ENCODE results near the gene EXOC3L1.

The EXOC3L1 gene

DNA sequence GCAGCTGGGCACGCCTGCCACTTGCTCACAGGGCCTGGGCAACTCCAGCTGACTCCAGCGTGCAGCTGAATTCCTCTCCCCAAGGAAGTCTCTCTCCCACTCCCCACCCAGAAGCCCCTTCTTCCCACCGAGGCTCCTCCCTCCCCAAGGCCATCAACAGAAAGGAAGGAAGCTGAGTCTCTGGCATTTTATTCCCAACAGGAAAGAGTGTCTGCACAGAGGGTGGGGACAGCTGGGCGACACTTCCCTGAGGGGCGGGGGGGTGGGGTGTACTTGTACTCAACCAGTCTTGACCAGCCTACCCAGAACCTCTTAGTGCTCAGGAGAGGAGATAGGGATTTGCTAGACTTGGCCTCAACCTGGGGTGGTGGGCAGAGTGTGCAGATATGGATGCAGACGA is at the start of gene EXOC3L1:
TSS of gene EXOC3L1 (minus strand) at position 96 of the 400 bp plus-strand sequence. CDS start 460 bp downstream, outside the sequence.
- no peak for DNase-seq (ENCODE audit: low spot score)

- no peak for DNase-seq (ENCODE audit: low spot score)
These were observed 49.0 kb upstream of the EXOC3L1 start for GRCh38 chr16:67238806-67239470.

- no peak for DNase-seq (ENCODE audit: low spot score)
These were observed 48.3 kb upstream of the EXOC3L1 start for GRCh38 chr16:67238278-67238575.

DNA sequence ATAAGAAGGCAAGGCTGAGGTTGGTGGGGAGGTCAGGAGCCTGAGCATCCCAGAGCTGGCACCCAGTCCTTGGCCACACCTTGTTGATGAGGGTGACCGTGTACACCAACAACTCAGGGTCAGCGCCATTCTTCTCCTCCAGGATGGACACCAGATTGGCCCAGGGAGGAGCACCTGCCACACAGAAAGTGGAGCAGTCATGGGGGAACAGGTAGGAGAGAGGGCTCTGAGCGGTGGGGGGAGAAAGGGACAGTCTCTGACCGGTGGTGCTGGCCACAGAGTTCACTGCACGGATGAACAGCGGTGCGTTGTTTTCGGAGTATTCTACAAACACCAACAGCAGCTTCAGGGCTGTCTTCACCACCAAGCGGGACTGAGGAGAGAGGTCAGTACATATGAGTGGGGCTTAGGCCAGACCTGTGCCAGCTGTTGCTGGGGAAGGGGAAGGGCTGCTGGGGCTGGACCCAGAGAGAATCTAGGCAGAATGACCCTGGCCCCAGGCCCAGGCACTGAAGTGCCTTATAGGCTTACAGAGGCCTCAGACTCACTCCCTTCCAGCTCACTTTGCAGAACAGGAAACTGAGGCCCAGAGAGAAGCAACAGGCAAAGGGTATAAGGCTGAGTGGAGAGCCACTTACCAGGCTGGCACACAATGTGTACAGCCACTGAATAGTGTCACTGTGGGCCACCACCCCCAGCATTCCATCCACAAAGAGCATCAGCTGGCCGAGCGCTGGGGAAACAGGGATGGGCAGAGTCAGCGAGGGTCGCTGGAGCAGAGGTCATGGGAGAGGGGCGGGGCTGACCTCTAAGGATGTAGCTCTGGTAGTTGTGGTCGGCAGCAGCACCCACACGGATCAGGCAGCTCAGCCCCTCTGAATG is 47.7 kb upstream of the EXOC3L1 start:
- no peak for DNase-seq (ENCODE audit: low spot score)

GRCh38 chr16:67236563-67237395 is 46.8 kb upstream of the EXOC3L1 start:
- peak; percentile 69 for DNase-seq (ENCODE audit: low spot score)

DNA sequence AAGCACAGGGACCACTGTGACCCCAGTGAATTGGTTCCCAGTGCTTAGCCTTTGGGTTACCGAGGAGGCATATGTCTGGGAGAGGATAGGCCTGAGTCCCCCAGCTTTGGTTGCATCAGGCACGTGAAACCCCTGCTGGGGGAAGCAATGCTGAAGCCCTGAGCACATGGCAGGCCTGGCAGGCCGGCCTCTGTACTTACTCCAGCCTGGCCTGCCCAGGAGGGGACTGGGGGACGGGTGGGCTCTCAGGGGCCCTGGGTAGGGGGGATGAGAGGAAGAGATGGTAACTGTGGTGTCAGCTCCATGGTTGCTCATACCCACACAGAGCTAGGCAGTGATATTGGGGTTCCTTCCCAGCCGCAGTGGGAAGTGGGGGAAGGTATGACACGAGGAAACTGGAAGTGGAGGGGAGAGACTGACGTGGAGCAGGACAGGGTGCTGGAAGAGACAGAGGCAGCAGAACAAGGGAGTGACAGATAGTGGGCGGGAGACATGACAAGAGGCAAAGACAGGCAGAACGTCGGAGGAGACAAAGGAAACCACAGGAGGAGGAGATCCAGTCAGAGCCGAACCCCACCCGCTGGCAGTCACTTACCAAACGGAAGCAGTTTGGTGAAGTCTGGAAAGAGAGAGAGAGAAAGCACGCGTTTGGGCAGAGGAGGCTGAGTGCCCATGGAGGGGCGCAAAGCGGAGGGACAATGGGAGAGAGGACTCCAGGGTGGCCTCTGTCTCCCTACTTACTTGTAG is 46.1 kb upstream of the EXOC3L1 start:
- no peak for DNase-seq (ENCODE audit: low spot score)

- DNase-seq (ENCODE audit: low spot score), result no peak
These were observed 44.3 kb upstream of the EXOC3L1 start for GRCh38 chr16:67234180-67234597.

DNA sequence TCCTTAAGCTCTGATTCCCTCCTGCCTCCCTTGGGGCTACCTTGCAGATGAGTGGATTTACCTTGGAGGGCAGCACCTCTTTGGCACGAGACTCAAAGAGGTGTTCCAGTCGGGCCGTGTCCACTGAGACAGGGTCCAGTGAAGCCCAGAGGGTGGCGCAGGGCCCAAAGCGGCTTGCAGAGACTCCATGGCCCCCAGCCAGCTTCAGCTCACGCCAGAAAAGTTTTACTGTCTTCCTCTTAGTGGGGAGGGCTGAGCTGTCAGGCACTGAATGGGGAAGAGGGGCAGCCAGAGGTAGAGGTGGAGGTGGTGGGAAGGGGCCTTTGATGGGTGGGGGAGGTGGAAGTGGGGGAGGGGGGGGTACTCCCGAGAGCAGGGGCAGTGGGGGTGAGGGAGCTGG is 43.7 kb upstream of the EXOC3L1 start:
- DNase-seq (ENCODE audit: low spot score), result no peak

- no peak for DNase-seq (ENCODE audit: low spot score)
These were observed 41.1 kb upstream of the EXOC3L1 start for GRCh38 chr16:67230809-67231660.

DNA sequence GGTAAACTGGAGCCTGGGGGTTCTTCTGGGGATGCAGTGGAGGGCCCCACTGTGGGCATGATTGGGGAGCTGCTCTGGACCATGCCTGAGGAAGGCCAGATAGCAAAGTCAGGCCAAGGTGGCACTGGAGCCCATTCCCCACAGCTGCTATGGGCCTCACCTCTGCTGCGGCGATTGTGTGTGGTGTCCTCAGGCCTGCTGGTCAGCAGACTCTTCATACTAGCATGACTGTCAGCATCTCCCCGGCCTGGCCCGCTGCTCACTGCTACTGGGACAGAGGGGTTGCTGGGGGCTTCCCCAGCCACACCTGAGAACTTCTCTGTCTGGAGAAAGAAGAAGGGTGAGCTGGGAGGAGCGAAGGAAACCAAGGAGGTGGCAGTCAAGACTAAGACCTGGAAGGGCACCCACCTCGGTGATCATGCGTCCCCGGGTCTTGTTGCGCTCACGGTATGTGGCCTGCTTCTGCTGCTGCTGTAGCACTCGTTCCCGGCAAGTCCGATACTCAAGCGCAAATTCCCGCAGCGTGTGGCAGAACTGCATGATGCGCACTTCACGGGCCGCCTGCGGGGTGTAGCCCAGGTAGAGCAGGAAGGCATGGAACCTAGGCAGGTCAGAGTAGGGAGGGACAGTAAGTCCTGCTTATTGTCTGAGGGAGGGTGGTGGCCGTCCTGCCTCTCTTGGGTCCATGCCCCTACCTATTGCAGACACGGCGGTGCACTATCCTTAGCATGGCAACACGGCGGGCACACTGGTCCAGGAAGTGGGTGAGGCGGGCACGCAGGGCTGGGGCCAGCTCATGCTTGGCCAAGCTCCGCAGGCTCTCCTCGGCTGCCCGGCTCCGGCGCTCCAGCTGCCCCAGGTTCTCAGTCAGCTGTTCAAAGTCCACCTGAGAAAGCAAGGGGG is 40.2 kb upstream of the EXOC3L1 start:
- DNase-seq (ENCODE audit: low spot score), result no peak

DNA sequence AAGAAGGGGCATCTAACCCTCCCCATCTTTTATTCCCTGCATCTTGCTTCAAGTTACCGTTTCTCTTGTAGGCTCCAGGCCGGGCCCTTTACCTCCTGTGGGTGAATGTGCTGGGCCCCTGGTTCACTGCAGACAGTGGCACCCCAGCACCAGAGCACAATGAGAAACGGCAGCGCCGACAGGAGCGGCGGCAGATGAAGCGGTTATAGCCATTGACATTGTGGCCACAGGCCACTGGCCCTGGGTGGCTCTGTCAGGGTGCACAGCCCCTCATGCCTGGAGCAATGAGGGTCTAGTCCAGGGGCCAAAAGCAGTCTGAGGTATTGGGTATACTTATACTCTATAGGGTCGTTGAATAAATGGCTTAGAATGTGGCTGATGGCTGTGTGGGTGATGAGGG is 39.0 kb upstream of the EXOC3L1 start:
- DNase-seq (ENCODE audit: low spot score), result no peak

- DNase-seq (ENCODE audit: low spot score), result no peak
These were observed 38.3 kb upstream of the EXOC3L1 start for GRCh38 chr16:67228034-67228785.

DNA sequence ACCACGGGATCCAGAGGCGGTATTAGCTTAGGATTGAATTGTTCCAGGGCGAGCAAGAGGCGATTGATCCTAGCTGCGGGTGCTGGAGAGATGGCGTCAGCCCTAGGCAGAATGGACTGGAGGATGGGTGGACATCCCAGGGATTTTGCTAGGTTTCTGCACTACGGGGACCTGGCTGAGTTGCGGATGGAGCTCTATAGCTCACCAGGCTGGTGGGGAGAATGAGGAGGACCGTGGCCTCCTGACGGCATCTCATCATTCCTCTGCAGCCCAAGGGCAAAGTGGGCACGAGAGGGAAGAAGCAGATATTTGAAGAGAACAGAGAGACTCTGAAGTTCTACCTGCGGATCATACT is 37.6 kb upstream of the EXOC3L1 start:
- DNase-seq (ENCODE audit: low spot score), result no peak

DNA sequence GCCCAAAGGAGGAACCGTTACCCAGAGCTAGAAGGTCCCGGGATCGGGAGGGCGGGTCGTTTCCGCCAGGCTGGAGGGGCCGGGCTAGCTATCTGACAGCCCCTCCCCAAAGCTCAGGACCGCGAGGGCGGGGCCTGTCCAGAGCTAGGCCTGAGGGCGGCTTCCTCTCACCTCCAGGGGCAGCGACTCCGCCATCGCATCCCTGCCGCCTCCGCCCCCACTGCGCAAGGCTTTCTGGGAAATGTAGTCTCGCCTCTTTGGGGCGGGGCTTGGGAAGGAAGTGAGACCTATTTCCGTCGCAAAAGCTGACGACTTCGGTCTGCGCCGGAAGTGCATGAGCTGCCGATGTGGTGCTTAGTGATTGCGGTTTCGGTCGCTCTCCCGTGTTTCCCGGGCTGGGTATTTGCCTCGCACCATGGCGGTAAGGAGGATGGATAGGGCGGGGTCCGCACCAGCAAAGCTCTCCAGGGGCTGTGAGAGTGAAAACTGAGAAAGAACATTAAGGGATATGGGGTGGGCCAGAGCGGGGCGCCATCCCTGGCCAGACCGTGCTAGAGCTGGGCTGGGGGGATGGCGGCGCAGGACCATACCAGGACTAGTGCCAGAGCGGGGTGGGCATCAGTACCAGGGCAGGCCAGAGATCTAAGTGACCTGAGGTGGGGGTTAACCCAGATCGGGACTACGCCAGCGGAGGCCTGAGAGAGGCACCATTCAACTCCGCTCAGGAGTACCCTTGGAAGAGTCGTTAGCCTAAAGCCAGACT is 37.0 kb upstream of the EXOC3L1 start, which contains the start of gene TMEM208:
TSS of gene TMEM208 (plus strand) at position 327 of the 763 bp plus-strand sequence. CDS start at position 416, 89 bp downstream.
- DNase-seq (ENCODE audit: low spot score), result peak; percentile 90

GRCh38 chr16:67226295-67226803 is 36.4 kb upstream of the EXOC3L1 start:
- DNase-seq (ENCODE audit: low spot score), result no peak

GRCh38 chr16:67223992-67224391 is 34.1 kb upstream of the EXOC3L1 start:
- no peak for DNase-seq (ENCODE audit: low spot score)

DNA sequence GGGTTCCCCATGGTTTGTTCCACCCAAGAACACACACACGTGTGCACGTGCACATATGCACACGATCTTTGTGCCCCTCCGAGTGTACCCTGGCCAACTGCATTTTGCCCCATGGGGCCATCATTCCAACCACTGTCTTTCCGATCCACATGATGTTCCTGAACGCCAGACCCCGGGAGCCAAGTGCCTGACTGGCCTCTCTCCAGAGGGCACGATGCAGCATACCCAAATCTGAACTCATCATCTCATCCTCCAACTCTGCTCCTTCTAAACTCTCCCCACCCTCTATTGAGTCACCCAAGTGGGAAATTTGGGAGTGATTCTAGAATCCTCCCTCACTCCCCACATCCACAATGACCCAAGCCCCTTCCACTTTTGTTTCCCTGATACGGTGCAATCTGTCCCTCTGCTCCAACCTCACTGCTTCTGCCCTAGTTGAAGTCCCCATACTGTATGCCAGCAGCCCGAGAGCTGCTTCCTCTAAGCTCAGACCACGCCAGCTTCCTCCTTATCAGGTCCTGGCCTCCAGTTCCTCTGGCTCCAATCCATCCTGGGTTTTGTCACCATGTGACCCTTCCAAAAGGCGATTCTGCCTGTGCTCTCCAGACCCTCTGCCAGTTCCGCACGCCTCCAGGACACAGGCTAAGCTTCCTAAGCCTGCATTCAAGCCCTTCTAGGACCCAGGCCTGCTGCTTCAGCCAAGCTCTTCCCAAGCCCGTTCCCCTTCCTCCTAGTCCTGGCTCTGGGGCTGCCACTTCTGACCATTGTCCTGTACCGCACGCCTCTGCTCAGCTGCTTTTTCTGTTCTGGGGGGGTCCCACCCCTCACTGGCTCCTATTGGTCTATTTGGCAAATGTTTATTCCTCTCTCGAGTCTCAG is 26.9 kb upstream of the EXOC3L1 start:
- no peak for DNase-seq (ENCODE audit: low spot score)

All from COLO829 (cell line).